Spleen (tissue), 7 donors: ENCODE measurements around the gene SPECC1.

Source experiments
- POLR2A ChIP-seq, 3 donors: fragments of 450-650 bp; IDR thresholded peaks; one replicate each; pipeline ENCODE4 v1.5.1; 2017; ENCODE audit warnings: antibody characterized with exemption in 3 of 3, mild to moderate bottlenecking in 1 of 3
- POLR2AphosphoS5 ChIP-seq, 3 donors: sonication (generic); formaldehyde crosslinking; IDR thresholded peaks; one replicate each; pipeline ENCODE4 v1.5.1; 2017; ENCODE audit warnings: antibody characterized with exemption in 3 of 3
- TF ChIP-seq, protein P1 (sequence below), 11 experiments: fragments of 200-600 bp in 7 of 11; fragments of 450-650 bp in 4 of 11; sonication (generic) in 4 of 11; IDR thresholded peaks in 8 of 11; conservative IDR thresholded peaks in 3 of 11; 1 replicate in 7 of 11; 2 replicates in 4 of 11; pipeline versions ENCODE4 v1.4.0 to v1.8.0; 2016 to 2021; ENCODE audit warnings: antibody characterized with exemption in 11 of 11, inconsistent platforms in 4 of 11, mild to moderate bottlenecking in 1 of 11
- donor health status: DM: no; HTN: no; CAD: no; lungs with moderate emphysema.
- donor health status: DM: no; HTN: no; CAD: no.
- donor health status: DM: no; HTN: no; CAD: no.

- TF ChIP-seq, protein P1, sequence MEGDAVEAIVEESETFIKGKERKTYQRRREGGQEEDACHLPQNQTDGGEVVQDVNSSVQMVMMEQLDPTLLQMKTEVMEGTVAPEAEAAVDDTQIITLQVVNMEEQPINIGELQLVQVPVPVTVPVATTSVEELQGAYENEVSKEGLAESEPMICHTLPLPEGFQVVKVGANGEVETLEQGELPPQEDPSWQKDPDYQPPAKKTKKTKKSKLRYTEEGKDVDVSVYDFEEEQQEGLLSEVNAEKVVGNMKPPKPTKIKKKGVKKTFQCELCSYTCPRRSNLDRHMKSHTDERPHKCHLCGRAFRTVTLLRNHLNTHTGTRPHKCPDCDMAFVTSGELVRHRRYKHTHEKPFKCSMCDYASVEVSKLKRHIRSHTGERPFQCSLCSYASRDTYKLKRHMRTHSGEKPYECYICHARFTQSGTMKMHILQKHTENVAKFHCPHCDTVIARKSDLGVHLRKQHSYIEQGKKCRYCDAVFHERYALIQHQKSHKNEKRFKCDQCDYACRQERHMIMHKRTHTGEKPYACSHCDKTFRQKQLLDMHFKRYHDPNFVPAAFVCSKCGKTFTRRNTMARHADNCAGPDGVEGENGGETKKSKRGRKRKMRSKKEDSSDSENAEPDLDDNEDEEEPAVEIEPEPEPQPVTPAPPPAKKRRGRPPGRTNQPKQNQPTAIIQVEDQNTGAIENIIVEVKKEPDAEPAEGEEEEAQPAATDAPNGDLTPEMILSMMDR (IDR thresholded peaks at IDR 0.05 in 8 of 11, conservative IDR thresholded peaks at IDR 0.05 in 3 of 11) = no peak
- no peak for TF ChIP-seq POLR2A (IDR thresholded peaks at IDR 0.05)
- TF ChIP-seq POLR2AphosphoS5 (IDR thresholded peaks at IDR 0.05) = no peak
These were observed 205.6 kb downstream of the SPECC1 start for GRCh38 chr17:20214794-20215193.
